ENCODE data around the gene CUBN.

CUBN gene

GRCh38 chr10:17005621-17006566 lies 123.7 kb downstream of the CUBN start:
- FAIRE-seq: no peak

- FAIRE-seq: no peak
These were observed 124.7 kb downstream of the CUBN start for GRCh38 chr10:17004801-17005380.

DNA sequence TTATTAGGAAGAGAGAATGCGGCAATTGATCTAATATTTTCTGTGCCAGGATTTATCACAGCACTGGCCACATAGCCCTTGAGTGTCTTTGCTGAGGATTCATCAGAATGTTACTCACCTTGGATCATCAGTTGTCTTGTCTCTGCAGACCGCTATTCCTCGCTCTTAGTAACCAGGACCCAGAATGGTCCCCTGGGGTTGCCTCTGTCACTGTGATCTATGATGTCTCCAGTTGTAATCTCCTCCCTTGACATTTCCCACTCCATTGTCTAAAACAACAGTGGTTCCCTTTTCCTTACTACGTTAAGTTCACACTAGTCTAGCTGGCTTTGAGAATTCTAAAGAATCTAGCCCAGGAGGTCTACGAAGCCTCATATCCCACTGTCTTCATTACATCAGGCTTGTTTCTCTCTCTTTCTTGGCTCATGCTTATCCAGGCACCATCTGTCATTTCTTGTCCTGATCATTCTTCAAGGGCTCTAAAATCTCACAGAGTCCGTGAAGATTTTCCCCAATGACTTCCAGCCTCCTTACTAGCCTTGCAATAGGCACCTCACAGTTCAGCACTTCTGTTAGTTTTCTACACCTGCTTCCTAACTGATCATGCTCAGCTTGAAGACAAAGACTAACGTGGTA lies 125.8 kb downstream of the CUBN start:
- no peak for FAIRE-seq

- no peak for FAIRE-seq
These were observed 126.5 kb downstream of the CUBN start for GRCh38 chr10:17003151-17003550.

- no peak for FAIRE-seq
These were observed 127.5 kb downstream of the CUBN start for GRCh38 chr10:17001961-17002749.

- no peak for FAIRE-seq
These were observed 128.3 kb downstream of the CUBN start for GRCh38 chr10:17001297-17001744.

- no peak for FAIRE-seq
These were observed 129.8 kb downstream of the CUBN start for GRCh38 chr10:16999665-17000451.

- no peak for FAIRE-seq
These were observed 133.1 kb downstream of the CUBN start for GRCh38 chr10:16996530-16996964.

- FAIRE-seq: no peak
These were observed 133.6 kb downstream of the CUBN start for GRCh38 chr10:16995867-16996529.

DNA sequence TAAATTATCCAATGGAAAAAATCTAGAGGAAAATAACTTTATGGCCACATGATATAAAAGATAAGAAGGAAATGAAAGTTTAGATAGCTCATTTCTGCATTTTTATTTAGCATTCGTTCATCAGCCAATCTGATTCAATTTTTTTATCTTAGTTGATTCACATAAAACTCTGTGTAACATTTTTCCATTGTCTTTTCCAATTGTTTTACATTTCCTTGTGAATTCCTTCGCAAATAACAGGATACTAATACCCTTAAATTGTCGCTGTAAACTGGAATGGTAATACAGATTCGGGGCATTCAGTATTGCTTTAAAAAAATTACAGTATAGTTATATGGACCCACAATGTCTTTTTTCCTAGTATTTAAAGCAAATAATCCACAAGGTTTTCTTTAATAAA lies 136.4 kb downstream of the CUBN start:
- FAIRE-seq: no peak

GRCh38 chr10:16992611-16993119 lies 136.9 kb downstream of the CUBN start:
- FAIRE-seq: no peak

DNA sequence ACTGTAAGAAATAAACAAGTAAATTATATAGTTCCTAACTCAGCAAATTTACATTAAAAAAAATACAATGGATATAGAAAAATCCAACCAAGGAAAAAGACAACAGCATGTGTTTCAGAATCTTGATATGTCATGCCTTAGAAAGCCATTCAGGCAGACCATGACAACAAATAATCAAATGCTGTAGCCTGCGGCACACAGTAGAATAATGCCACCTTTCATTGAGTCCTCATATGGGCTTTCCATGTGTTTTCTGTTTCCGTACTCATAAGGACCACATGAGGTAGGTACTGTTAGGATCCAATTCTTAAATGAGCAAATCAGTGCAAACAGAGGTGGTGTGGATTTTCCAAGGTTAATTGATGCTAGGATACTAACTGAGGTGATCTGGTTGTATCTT lies 138.6 kb downstream of the CUBN start:
- no peak for FAIRE-seq

GRCh38 chr10:16989826-16990293 lies 139.8 kb downstream of the CUBN start:
- no peak for FAIRE-seq

GRCh38 chr10:16988900-16989299 lies 140.7 kb downstream of the CUBN start:
- no peak for FAIRE-seq

GRCh38 chr10:16987976-16988610 lies 141.5 kb downstream of the CUBN start:
- no peak for FAIRE-seq

DNA sequence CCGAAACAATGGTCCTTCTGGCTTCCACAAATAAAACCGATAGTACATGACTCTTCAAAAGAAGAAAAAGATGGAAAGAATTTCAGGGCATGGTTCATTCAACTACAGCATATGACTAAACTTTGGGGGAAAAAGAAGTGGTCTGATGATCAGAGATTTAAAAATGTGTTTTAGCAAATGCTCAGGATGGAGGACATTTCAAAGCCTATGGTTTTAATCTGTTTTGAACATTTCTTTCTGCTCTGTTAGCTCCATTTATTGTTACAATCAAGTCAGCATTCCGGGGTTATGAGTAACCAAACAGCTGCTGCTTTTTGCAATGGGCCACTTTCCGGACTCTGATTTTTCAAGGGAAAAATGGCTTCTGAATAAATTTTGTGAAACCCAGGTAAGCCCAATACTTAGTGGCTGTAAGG lies 142.4 kb downstream of the CUBN start:
- FAIRE-seq: no peak

GRCh38 chr10:16986406-16987205 lies 143.0 kb downstream of the CUBN start:
- FAIRE-seq: no peak

- no peak for FAIRE-seq
These were observed 143.6 kb downstream of the CUBN start for GRCh38 chr10:16986082-16986405.

GRCh38 chr10:16984242-16984641 lies 145.4 kb downstream of the CUBN start:
- FAIRE-seq: no peak

DNA sequence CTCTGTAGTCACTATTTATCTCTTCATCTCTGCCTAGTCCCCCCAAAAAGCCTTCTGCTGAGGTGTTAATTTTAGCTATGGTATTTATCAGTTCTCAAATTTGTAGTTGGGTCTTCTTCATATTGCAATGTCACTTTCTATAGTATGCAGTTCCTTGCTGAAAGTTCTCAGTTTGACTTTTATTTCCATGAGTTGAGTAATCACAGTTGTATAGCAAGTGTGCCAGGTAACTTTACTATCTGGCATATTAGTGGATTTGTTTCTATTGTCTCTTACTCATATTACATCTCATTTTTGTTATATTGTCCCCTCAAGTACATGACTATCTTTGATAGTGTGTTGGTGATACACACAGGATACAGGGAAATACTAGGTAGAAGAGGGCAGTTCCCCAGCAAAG lies 152.8 kb downstream of the CUBN start:
- no peak for FAIRE-seq

All from islet of Langerhans (tissue), 1 donor.